Measurements from ENCODE around the gene ZNF76. TPM values are rescaled to one million over a fixed set of nuclear protein-coding genes. Genes with fewer than 3 reads are reported as not detected.
A peak's percentile ranks its signal among the peaks of the same experiment; 100 is the strongest.

ZNF76 gene
- total and polyA plus RNA-seq, 9 of the 15 experiments (the other 6 are each of a cell fraction or from before 2014, with no cell fraction given), result 1.2 to 17.8 (median 10.7) TPM

DNA sequence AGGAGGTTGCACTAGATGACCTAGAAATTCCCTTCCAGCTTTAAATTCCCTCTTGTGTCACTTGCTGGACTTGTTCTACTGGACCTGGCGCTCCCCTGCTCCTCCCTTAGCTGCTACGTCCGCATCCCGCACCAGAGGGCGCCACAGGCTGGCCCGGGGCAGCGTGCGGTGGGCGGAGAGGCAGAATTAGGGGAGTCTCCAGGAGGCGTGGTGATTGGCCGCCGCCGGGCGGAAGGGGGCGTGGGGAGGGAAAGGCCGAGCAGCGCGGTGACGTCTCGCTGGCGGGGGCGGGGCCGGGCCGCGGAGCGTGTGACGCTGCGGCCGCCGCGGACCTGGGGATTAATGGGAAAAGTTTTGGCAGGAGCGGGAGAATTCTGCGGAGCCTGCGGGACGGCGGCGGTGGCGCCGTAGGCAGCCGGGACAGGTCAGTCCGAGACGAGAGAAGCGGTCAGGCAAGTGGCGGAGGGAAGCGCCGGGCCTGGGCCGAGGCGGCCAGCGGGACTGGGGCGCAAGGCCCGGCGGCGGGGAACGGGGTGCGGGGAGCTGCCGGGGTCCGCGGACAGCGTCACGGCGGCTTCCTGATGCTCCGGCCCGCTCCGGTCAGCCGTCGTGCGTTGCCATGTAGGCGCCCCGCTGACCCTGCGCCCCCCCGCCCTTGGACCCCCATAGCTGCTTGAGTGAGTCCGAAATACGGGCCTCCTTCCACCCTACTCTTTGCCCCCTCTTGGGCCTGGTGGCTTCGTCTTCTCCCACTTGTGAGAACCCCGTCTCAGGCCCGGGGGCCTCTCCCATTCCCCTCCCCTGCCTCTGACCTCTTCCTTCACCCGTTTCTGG is 82.9 kb downstream of the ZNF76 start, which contains the start of gene PPARD (continued):
- TF ChIP-seq CBX3 (IDR thresholded peaks at IDR 0.05; ENCODE audit: borderline replicate concordance in 1 of 2, low read length in 2 of 2), result no peak
- no peak for TF ChIP-seq NR3C1 (CRISPR knock-in tag; IDR thresholded peaks at IDR 0.05)
- TF ChIP-seq SMAD2 (IDR thresholded peaks at IDR 0.05; ENCODE audit: low read depth, low read length), result no peak
- peak; percentile 65 for TF ChIP-seq ATF2 (CRISPR knock-in tag; IDR thresholded peaks at IDR 0.05)
- TF ChIP-seq POLR3A (IDR thresholded peaks at IDR 0.05; ENCODE audit: borderline replicate concordance, extremely low read depth, insufficient read depth, insufficient read length), result no peak
- TF ChIP-seq CSDE1 (IDR thresholded peaks at IDR 0.05), result no peak
- no peak for TF ChIP-seq NFXL1 (CRISPR knock-in tag; IDR thresholded peaks at IDR 0.05)
- TF ChIP-seq TBP (optimal IDR thresholded peaks at IDR 0.05; ENCODE audit: low read depth, low read length), result peak; percentile 41
- TF ChIP-seq, protein P1, sequence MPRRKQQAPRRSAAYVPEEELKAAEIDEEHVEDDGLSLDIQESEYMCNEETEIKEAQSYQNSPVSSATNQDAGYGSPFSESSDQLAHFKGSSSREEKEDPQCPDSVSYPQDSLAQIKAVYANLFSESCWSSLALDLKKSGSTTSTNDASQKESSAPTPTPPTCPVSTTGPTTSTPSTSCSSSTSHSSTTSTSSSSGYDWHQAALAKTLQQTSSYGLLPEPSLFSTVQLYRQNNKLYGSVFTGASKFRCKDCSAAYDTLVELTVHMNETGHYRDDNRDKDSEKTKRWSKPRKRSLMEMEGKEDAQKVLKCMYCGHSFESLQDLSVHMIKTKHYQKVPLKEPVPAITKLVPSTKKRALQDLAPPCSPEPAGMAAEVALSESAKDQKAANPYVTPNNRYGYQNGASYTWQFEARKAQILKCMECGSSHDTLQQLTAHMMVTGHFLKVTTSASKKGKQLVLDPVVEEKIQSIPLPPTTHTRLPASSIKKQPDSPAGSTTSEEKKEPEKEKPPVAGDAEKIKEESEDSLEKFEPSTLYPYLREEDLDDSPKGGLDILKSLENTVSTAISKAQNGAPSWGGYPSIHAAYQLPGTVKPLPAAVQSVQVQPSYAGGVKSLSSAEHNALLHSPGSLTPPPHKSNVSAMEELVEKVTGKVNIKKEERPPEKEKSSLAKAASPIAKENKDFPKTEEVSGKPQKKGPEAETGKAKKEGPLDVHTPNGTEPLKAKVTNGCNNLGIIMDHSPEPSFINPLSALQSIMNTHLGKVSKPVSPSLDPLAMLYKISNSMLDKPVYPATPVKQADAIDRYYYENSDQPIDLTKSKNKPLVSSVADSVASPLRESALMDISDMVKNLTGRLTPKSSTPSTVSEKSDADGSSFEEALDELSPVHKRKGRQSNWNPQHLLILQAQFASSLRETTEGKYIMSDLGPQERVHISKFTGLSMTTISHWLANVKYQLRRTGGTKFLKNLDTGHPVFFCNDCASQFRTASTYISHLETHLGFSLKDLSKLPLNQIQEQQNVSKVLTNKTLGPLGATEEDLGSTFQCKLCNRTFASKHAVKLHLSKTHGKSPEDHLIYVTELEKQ (CRISPR knock-in tag; IDR thresholded peaks at IDR 0.05), result no peak
- TF ChIP-seq SIN3B (IDR thresholded peaks at IDR 0.05; ENCODE audit: low read depth), result no peak
- no peak for TF ChIP-seq POLR2H (tag; IDR thresholded peaks at IDR 0.05; ENCODE audit: low read depth)
- TF ChIP-seq HDAC1 (IDR thresholded peaks at IDR 0.05), result peak in 1 of 2 experiments; percentile 11; a peak in 1 of 4 replicates
- no peak for TF ChIP-seq CBFA2T2 (conservative IDR thresholded peaks at IDR 0.05)
- TF ChIP-seq LCOR (CRISPR knock-in tag; IDR thresholded peaks at IDR 0.05), result peak; percentile 100
- TF ChIP-seq ZNF589 (CRISPR knock-in tag; IDR thresholded peaks at IDR 0.05; ENCODE audit: low read depth), result no peak
- no peak for TF ChIP-seq ZNF175 (CRISPR knock-in tag; IDR thresholded peaks at IDR 0.05; ENCODE audit: low read depth)
- peak; percentile 91 for TF ChIP-seq STAG1 (CRISPR knock-in tag; IDR thresholded peaks at IDR 0.05; ENCODE audit: borderline replicate concordance)
- TF ChIP-seq SRSF9 (IDR thresholded peaks at IDR 0.05; ENCODE audit: borderline replicate concordance, low read depth, low read length), result no peak
- TF ChIP-seq HMG20A (CRISPR knock-in tag; conservative IDR thresholded peaks at IDR 0.05), result no peak
- TF ChIP-seq, protein P2, sequence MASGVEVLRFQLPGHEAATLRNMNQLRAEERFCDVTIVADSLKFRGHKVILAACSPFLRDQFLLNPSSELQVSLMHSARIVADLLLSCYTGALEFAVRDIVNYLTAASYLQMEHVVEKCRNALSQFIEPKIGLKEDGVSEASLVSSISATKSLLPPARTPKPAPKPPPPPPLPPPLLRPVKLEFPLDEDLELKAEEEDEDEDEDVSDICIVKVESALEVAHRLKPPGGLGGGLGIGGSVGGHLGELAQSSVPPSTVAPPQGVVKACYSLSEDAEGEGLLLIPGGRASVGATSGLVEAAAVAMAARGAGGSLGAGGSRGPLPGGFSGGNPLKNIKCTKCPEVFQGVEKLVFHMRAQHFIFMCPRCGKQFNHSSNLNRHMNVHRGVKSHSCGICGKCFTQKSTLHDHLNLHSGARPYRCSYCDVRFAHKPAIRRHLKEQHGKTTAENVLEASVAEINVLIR (CRISPR knock-in tag; IDR thresholded peaks at IDR 0.05), result peak; percentile 78
- TF ChIP-seq PHTF2 (CRISPR knock-in tag; IDR thresholded peaks at IDR 0.05), result no peak; the same call in 1 of the 2 replicates
- TF ChIP-seq HCFC1 (IDR thresholded peaks at IDR 0.05; ENCODE audit: low read depth, low read length), result peak; percentile 46; the same call in 1 of the 2 replicates
- no peak for TF ChIP-seq GATAD2A (IDR thresholded peaks at IDR 0.05)

Measured in K562 (cell line).